ENCODE data around the gene GOT2. TPM values are rescaled to one million over a fixed set of nuclear protein-coding genes. Genes with fewer than 3 reads are reported as not detected.
"Not testable (repeated sequence)": the region's sequence is repeated elsewhere in the genome, so short reads cannot be mapped to it uniquely, and the experiment has no call there.

GOT2 gene
- total and polyA plus RNA-seq, 5 donors, result 245 to 329 (median 313) TPM

DNA sequence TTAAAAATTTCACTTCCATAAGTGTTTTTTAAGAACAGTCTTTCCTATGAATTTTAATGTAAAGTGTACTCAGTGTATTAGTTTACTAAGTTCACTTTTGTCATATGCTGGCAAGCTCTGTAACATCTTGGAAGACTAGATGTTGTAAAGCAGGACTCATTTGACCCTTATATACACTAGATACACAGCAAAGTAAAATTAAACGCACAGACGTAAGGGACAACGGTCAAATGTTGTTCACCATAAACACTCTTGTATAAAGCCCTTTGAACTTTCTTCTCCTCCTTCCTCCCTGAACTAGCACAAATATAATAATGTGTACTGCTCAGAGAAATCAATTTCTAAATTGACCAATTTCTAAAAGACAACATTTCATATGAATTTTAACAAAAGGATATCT is 7.0 kb upstream of the GOT2 start:
- intact Hi-C loops (cut with DNase I), result no loop called here
- Histone ChIP-seq H3K4me1 (ENCODE audit: control insufficient read depth, insufficient read depth, low read length) (no peaks in the 10 kb centered on the region), H3K9me3 (ENCODE audit: control insufficient read depth, low read length) (no peaks in the 10 kb centered on the region), H3K4me3 (ENCODE audit: low read length) (no peak overlapping the region), H3K27ac (ENCODE audit: low read length) (no peak overlapping the region), H3K27me3 (ENCODE audit: control insufficient read depth, insufficient read depth) (no peaks in the 10 kb centered on the region)
- WGBS, result 89% methylated on average over 3 of the region's 3 CpGs
- ATAC-seq (no peak), DNase-seq (no peak)

GRCh38 chr16:58738672-58739296 is 4.7 kb upstream of the GOT2 start:
- intact Hi-C loops (cut with DNase I), result loop anchor here in 2 of 4 donors (10.0 kb wide), 2 partner anchors 54 to 64 kb away; partner anchors contain the start of gene SLC38A7 (in 1 of the 2)
- ATAC-seq (no peak), DNase-seq (no peak)
- no peaks in the 10 kb centered on the region for H3K27me3 ChIP-seq (ENCODE audit: control insufficient read depth, insufficient read depth)
- no peak overlapping the region for H3K27ac ChIP-seq (ENCODE audit: low read length)
- no peaks in the 10 kb centered on the region for H3K4me1 ChIP-seq (ENCODE audit: control insufficient read depth, insufficient read depth, low read length)
- H3K9me3 ChIP-seq (ENCODE audit: control insufficient read depth, low read length), result no peaks in the 10 kb centered on the region
- 76% methylated on average over 5 of the region's 5 CpGs for WGBS
- no peak overlapping the region for H3K4me3 ChIP-seq (ENCODE audit: low read length)

DNA sequence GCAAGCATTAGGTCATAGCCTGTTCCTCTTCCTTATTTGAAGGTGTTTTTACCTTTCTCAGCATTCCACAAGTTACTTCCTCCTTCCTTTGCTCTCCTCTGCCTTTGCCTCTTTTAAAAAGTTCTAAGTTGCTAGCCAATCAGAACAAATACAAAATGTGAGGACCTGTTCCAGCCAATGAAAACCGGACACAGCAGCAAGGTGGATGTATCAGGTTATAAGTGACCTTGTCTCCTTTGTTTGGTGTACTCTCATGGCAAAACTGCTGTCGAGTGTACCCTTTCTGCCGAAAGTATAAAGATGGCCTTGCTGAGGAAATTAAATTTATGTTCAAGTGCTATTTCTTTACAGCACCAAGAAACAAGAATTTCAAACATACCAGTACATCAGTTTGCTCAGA is 2.2 kb upstream of the GOT2 start:
- H3K9me3 ChIP-seq (ENCODE audit: control insufficient read depth, low read length); DNase-seq; H3K4me1 ChIP-seq (ENCODE audit: control insufficient read depth, insufficient read depth, low read length); ATAC-seq; H3K27me3 ChIP-seq (ENCODE audit: control insufficient read depth, insufficient read depth); H3K27ac ChIP-seq (ENCODE audit: low read length); H3K4me3 ChIP-seq (ENCODE audit: low read length): not testable (repeated sequence)
- intact Hi-C loops (cut with DNase I), result loop anchor here in 2 of 4 donors (10.0 kb wide), 2 partner anchors 52 to 62 kb away; partner anchors contain the start of gene SLC38A7 (in 1 of the 2)
- 81% methylated on average over 3 of the region's 3 CpGs for WGBS

- DNase-seq, result no peak
- intact Hi-C loops (cut with DNase I), result loop anchor here in 2 of 4 donors (10.0 kb wide), 2 partner anchors 50 to 60 kb away; partner anchors contain the start of gene SLC38A7 (in 1 of the 2)
- H3K9me3 ChIP-seq (ENCODE audit: control insufficient read depth, low read length), result no peaks in the 10 kb centered on the region
- no peaks in the 10 kb centered on the region for H3K27me3 ChIP-seq (ENCODE audit: control insufficient read depth, insufficient read depth)
- no peaks in the 10 kb centered on the region for H3K4me1 ChIP-seq (ENCODE audit: control insufficient read depth, insufficient read depth, low read length)
- H3K27ac ChIP-seq (ENCODE audit: low read length), result peak overlapping the region; percentile 86
- ATAC-seq, result no peak
- 27% methylated on average over 8 of the region's 8 CpGs for WGBS
- H3K4me3 ChIP-seq (ENCODE audit: low read length), result peak overlapping the region; percentile 71
Measured at GRCh38 chr16:58734459-58734787, 307 bp upstream of the GOT2 start.

DNA sequence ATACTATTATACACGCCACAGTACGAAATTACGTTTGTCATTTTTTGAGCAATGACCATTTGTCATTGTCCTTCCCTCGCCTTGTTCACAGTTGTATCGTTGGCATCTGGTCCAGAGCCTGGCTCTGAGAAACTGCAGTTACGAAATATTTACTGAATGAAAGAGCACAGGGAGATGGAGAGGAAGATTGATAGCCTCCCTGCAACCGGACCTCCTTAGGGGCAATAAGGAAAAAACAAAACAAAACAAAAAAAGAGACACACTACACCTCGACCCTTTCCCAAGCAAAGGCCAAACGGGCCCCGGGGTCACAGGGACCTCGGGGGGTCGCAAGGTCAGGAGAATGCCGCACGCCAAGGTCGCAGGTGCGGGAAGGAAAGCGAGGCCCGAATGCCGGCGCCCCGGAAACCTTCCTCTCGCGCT is 857 bp downstream of the GOT2 start:
- intact Hi-C loops (cut with DNase I), result loop anchor here in 2 of 4 donors (10.0 kb wide), 2 partner anchors 48 to 58 kb away; partner anchors contain the start of gene SLC38A7 (in 1 of the 2)
- H3K4me3 ChIP-seq (ENCODE audit: low read length), result peak overlapping the region; percentile 71
- no peaks in the 10 kb centered on the region for H3K9me3 ChIP-seq (ENCODE audit: control insufficient read depth, low read length)
- peak in 1 of 3 donors; percentile 27 for DNase-seq
- no peaks in the 10 kb centered on the region for H3K4me1 ChIP-seq (ENCODE audit: control insufficient read depth, insufficient read depth, low read length)
- H3K27ac ChIP-seq (ENCODE audit: low read length), result peak overlapping the region; percentile 86
- no peaks in the 10 kb centered on the region for H3K27me3 ChIP-seq (ENCODE audit: control insufficient read depth, insufficient read depth)
- ATAC-seq, result peak; percentile 29 to 37
- whole genome bisulfite sequencing, result 2% methylated on average over 23 of the region's 23 CpGs

DNA sequence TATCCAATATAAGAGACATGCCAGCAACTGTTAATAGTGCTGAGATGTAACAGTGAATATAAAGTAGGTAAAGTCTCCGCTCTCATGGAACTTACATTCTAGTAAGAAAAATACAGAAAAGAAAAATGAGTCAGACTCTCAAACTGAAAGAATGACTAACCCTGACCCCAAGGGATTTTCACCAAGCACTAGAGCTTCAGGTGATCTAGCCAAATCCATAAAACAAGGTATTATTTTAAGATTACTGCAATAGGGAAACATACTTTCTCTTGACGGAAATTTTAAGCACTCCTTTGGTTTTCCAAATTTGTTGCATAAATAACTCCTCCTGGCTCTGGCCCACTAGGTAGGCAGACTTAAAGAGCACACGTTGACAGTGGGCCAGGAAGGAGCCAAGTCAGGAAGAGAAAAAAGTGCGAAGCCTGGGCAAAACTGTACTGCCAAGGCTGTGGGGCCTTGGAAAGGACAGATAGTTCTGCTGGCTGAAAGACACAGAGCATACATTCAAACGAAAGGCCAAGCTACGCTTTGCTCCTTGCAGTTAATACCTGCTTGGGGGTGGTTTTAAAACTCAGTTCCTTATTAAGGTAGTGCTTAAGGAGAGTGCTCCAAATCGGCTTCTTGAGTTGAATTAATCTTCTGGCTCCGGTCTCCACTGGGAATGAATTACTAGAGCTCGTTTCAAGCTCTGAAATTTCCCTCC is 1.4 kb downstream of the GOT2 start:
- H3K27me3 ChIP-seq (ENCODE audit: control insufficient read depth, insufficient read depth), result no peaks in the 10 kb centered on the region
- peak overlapping the region; percentile 71 for H3K4me3 ChIP-seq (ENCODE audit: low read length)
- no peaks in the 10 kb centered on the region for H3K4me1 ChIP-seq (ENCODE audit: control insufficient read depth, insufficient read depth, low read length)
- no peaks in the 10 kb centered on the region for H3K9me3 ChIP-seq (ENCODE audit: control insufficient read depth, low read length)
- peak overlapping the region; percentile 86 for H3K27ac ChIP-seq (ENCODE audit: low read length)
- DNase-seq, result no peak
- WGBS, result 40% methylated on average over 9 of the region's 9 CpGs
- no peak for ATAC-seq
- intact Hi-C loops (cut with DNase I), result loop anchor here in 2 of 4 donors (10.0 kb wide), 2 partner anchors 48 to 58 kb away; partner anchors contain the start of gene SLC38A7 (in 1 of the 2)

DNA sequence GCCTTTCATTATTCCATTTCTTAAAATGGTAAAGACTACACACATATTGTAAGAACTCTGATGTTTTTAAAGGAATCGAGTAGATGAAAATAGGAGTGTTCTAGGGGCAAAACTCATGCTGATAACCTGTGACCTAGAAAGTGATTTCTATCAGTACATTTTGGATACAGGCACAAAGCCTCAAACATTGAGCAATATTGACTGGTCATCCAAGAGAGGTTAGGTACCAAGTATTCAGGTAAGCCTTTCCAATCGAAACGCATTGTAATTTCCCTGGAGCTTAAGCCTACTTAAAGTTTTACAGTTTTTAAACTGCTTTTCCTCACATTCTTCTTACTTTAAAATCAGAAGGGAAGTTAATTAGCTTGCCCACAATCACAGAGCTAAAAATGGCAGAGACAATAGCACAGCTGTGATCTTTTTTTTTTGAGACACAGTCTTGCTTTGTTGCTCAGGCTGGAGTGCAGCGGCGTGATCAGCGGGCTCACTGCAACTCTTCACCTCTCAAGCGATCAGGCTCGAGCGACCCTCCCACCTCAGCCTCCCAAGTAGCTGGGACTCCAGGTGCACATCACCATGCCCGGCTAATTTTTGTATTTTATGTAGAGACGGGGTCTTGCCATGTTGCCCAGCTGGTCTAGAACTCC is 3.3 kb downstream of the GOT2 start:
- WGBS, result 92% methylated on average over 11 of the region's 11 CpGs
- Histone ChIP-seq H3K4me3 (ENCODE audit: low read length) (no peak overlapping the region), H3K9me3 (ENCODE audit: control insufficient read depth, low read length) (no peaks in the 10 kb centered on the region), H3K27me3 (ENCODE audit: control insufficient read depth, insufficient read depth) (no peaks in the 10 kb centered on the region), H3K4me1 (ENCODE audit: control insufficient read depth, insufficient read depth, low read length) (no peaks in the 10 kb centered on the region), H3K27ac (ENCODE audit: low read length) (no peak overlapping the region)
- ATAC-seq, result no peak
- DNase-seq, result no peak
- intact Hi-C loops (cut with DNase I), result loop anchor here in 2 of 4 donors (10.0 kb wide), 2 partner anchors 46 to 56 kb away; partner anchors contain the start of gene SLC38A7 (in 1 of the 2)

- 82% methylated on average over 9 of the region's 9 CpGs for WGBS
- intact Hi-C loops (cut with DNase I), result no loop called here
- DNase-seq (no peak), ATAC-seq (no peak)
- Histone ChIP-seq H3K4me1 (ENCODE audit: control insufficient read depth, insufficient read depth, low read length) (no peaks in the 10 kb centered on the region), H3K4me3 (ENCODE audit: low read length) (no peak overlapping the region), H3K27me3 (ENCODE audit: control insufficient read depth, insufficient read depth) (no peaks in the 10 kb centered on the region), H3K9me3 (ENCODE audit: control insufficient read depth, low read length) (no peaks in the 10 kb centered on the region), H3K27ac (ENCODE audit: low read length) (no peak overlapping the region)
Measured at GRCh38 chr16:58727796-58728568, 6.1 kb downstream of the GOT2 start.

DNA sequence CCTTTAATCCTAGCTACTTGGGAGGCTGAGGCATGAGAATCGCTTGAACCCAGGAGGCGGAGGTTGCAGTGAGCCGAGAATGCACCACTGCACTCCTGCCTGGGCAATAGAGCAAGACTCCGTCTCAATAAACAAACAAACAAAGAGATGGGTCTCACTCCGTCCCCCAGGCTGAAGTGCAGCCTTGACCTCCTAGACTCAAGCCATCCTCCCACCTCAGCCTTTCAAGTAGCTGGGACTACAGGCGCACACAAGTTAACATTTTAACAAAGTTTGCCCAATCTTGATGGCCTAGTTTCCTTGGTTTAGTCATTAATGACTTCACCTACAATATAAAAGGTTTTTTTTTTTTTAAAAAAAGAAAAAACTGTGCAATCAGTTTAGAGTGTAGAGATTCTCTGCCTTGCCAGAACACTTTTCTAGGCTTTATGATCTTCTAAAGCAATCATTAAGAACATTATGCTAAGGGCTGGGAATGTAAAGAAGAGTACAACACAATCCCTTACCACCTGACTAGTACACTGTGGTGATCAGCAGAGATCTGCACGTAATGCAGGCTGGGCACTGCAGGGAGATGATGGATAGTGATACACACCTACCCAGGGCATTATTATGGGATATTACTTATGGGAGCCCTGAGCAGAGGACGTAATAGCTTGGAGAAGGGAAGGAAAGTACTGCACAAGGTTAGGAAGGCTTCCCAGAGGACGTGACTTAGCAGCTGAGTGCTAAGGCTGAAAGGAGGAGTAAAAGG is 6.9 kb downstream of the GOT2 start:
- no peak for DNase-seq
- no peak overlapping the region for H3K27ac ChIP-seq (ENCODE audit: low read length)
- H3K4me3 ChIP-seq (ENCODE audit: low read length), result no peak overlapping the region
- peak in 1 of 2 donors; percentile 13 for ATAC-seq
- 88% methylated on average over 9 of the region's 9 CpGs for WGBS
- intact Hi-C loops (cut with DNase I), result no loop called here
- H3K9me3 ChIP-seq (ENCODE audit: control insufficient read depth, low read length), result no peaks in the 10 kb centered on the region
- H3K4me1 ChIP-seq (ENCODE audit: control insufficient read depth, insufficient read depth, low read length), result no peaks in the 10 kb centered on the region
- no peaks in the 10 kb centered on the region for H3K27me3 ChIP-seq (ENCODE audit: control insufficient read depth, insufficient read depth)

DNA sequence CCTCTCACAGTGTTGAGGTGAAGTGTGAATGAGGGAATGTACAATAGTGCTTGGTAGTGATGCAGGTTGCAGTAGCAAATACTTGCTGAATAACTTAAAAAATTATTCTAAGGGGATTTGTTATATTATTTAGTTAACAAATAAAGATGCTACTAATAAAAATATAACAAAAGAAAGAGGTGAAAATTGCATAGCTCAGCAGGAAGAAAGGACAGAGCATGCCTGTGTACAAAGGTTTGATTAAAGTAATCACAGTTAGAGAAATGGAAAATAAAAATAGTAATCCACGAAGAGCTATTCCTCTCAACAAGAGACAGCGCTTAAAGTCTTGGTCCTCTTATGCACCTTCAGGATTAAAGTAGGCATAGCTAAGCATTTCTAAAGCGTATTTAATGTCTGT is 11.0 kb downstream of the GOT2 start:
- WGBS, result 63% methylated on average over 3 of the region's 3 CpGs
- ATAC-seq (no peak), DNase-seq (no peak)
- intact Hi-C loops (cut with DNase I), result no loop called here
- H3K27ac ChIP-seq (ENCODE audit: low read length), result no peak overlapping the region
- H3K4me1 ChIP-seq (ENCODE audit: control insufficient read depth, insufficient read depth, low read length), result no peaks in the 10 kb centered on the region
- no peak overlapping the region for H3K4me3 ChIP-seq (ENCODE audit: low read length)
- H3K9me3 ChIP-seq (ENCODE audit: control insufficient read depth, low read length), result no peaks in the 10 kb centered on the region
- no peaks in the 10 kb centered on the region for H3K27me3 ChIP-seq (ENCODE audit: control insufficient read depth, insufficient read depth)
